ENCODE data around the gene GMDS. TPM values are rescaled to one million over a fixed set of nuclear protein-coding genes. Genes with fewer than 3 reads are reported as not detected.

Gene GMDS
- total RNA-seq, 1 experiment from 2014 or later = 31.1 TPM

GRCh38 chr6:1862411-1862810, 383.0 kb downstream of the GMDS start:
- Mint-ChIP-seq H3K4me1 (ENCODE audit: low read depth, unreplicated experiment) (peaks cover 9% of the 10 kb centered on the region), H3K27me3 (ENCODE audit: insufficient read depth, unreplicated experiment) (no peaks in the 10 kb centered on the region), H3K4me3 (ENCODE audit: unreplicated experiment) (no peak overlapping the region), H3K27ac (ENCODE audit: unreplicated experiment) (no peak overlapping the region), H3K9me3 (ENCODE audit: unreplicated experiment) (no peaks in the 10 kb centered on the region), H3K36me3 (ENCODE audit: insufficient read depth, unreplicated experiment) (no peaks in the 10 kb centered on the region)
- Histone ChIP-seq H3K27me3 (replicated peaks; ENCODE audit: control insufficient read depth, insufficient read depth, low read length) (no peaks in the 10 kb centered on the region), H3K4me1 (peaks cover 14% of the 10 kb centered on the region), H3K9me3 (no peaks in the 10 kb centered on the region), H3K36me3 (ENCODE audit: control insufficient read depth, insufficient read depth, low read length) (no peaks in the 10 kb centered on the region), H3K4me3 (ENCODE audit: low read depth, low read length) (no peak overlapping the region)
- DNase-seq = no peak
- CTCF ChIA-PET = no interaction called here
- no TSS peak for BruUV-seq (replicated peaks)
- intact Hi-C loops (cut with micrococcal nuclease; ENCODE audit: unreplicated experiment) = no loop called here
- POLR2A ChIA-PET = no interaction called here
- TF ChIP-seq, protein P1, sequence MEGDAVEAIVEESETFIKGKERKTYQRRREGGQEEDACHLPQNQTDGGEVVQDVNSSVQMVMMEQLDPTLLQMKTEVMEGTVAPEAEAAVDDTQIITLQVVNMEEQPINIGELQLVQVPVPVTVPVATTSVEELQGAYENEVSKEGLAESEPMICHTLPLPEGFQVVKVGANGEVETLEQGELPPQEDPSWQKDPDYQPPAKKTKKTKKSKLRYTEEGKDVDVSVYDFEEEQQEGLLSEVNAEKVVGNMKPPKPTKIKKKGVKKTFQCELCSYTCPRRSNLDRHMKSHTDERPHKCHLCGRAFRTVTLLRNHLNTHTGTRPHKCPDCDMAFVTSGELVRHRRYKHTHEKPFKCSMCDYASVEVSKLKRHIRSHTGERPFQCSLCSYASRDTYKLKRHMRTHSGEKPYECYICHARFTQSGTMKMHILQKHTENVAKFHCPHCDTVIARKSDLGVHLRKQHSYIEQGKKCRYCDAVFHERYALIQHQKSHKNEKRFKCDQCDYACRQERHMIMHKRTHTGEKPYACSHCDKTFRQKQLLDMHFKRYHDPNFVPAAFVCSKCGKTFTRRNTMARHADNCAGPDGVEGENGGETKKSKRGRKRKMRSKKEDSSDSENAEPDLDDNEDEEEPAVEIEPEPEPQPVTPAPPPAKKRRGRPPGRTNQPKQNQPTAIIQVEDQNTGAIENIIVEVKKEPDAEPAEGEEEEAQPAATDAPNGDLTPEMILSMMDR (IDR thresholded peaks at IDR 0.05; ENCODE audit: insufficient read depth in 1 of 2, low read depth in 1 of 2, low read length in 1 of 2, severe bottlenecking in 1 of 2, unreplicated experiment in 1 of 2) = no peak

DNA sequence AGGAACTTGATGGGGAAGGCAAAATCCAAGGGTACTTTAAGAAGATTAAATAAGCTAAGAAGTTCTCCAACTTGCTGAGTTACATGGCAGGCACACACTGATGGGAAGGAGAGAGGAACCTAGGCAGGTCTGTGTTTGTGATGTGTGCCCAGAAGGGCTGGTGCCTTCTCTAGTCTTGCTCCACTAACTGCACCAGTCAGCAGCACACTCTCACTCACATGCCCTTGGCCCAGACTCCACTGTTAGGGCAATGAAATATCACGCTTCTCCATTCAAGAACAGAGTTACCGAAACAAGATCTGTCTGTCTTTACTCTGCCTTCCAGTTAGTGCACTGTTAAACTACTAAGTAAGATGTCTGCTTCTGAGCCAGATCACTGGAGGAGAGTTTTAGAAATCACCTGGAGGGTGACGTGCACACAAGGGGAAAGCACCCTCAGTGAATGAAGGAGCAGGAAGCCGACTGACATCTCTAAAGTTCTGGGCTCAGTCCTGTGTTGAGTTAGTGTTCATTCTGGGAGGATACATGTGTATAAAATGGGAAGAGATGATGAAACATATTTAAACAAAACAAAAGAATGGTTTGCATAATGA, 384.6 kb downstream of the GMDS start:
- H3K9me3 Mint-ChIP-seq (ENCODE audit: unreplicated experiment) = no peaks in the 10 kb centered on the region
- intact Hi-C loops (cut with micrococcal nuclease; ENCODE audit: unreplicated experiment) = no loop called here

DNA sequence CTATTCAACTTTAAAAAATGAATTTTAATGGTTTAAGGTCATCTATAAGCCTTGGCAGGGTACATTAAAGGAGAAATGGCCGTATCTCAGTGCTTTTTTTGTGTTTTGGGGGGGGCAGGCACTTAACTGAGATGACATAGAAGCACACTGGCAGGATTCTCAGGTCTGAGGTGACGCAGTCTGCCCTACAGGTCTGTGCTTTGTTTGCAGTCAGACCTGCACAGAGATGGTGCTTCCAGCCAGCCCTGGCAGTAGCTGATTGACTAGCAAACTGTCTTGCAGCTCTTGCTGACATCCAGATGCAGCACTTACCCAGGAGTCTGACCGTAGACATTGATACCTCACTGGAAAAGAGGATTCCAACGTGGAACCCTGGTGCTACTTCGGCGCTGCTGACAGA, 386.5 kb downstream of the GMDS start:
- H3K9me3 ChIP-seq = no peaks in the 10 kb centered on the region
- intact Hi-C loops (cut with micrococcal nuclease; ENCODE audit: unreplicated experiment) = loop anchor here (5.0 kb wide), 1 partner anchor 838 kb away; no protein-coding TSS in a partner anchor
- Mint-ChIP-seq H3K36me3 (ENCODE audit: insufficient read depth, unreplicated experiment) (no peaks in the 10 kb centered on the region), H3K4me1 (ENCODE audit: low read depth, unreplicated experiment) (no peaks in the 10 kb centered on the region), H3K4me3 (ENCODE audit: unreplicated experiment) (no peak overlapping the region), H3K27ac (ENCODE audit: unreplicated experiment) (no peak overlapping the region), H3K9me3 (ENCODE audit: unreplicated experiment) (no peaks in the 10 kb centered on the region), H3K27me3 (ENCODE audit: insufficient read depth, unreplicated experiment) (no peaks in the 10 kb centered on the region)
- DNase-seq = no peak
- H3K36me3 ChIP-seq (ENCODE audit: control insufficient read depth, insufficient read depth, low read length) = no peaks in the 10 kb centered on the region
- no peak overlapping the region for H3K4me3 ChIP-seq (ENCODE audit: low read depth, low read length)
- no peaks in the 10 kb centered on the region for H3K27me3 ChIP-seq (replicated peaks; ENCODE audit: control insufficient read depth, insufficient read depth, low read length)
- H3K4me1 ChIP-seq = peaks cover under 1% of the 10 kb centered on the region
- ChIA-PET CTCF (no interaction called here), POLR2A (no interaction called here)
- TF ChIP-seq, protein P1 (IDR thresholded peaks at IDR 0.05; ENCODE audit: insufficient read depth in 1 of 2, low read depth in 1 of 2, low read length in 1 of 2, severe bottlenecking in 1 of 2, unreplicated experiment in 1 of 2) = no peak
- BruUV-seq (replicated peaks) = no TSS peak

More for the DNA sequence above, 384.6 kb downstream of the GMDS start:
- Histone ChIP-seq H3K9me3 (no peaks in the 10 kb centered on the region), H3K36me3 (ENCODE audit: control insufficient read depth, insufficient read depth, low read length) (no peaks in the 10 kb centered on the region), H3K27me3 (replicated peaks; ENCODE audit: control insufficient read depth, insufficient read depth, low read length) (no peaks in the 10 kb centered on the region), H3K4me3 (ENCODE audit: low read depth, low read length) (no peak overlapping the region), H3K4me1 (peaks cover 14% of the 10 kb centered on the region)
- TF ChIP-seq, protein P1 (IDR thresholded peaks at IDR 0.05; ENCODE audit: insufficient read depth in 1 of 2, low read depth in 1 of 2, low read length in 1 of 2, severe bottlenecking in 1 of 2, unreplicated experiment in 1 of 2) = no peak
- H3K27ac Mint-ChIP-seq (ENCODE audit: unreplicated experiment) = no peak overlapping the region
- ChIA-PET CTCF (no interaction called here), POLR2A (no interaction called here)
- H3K4me1 Mint-ChIP-seq (ENCODE audit: low read depth, unreplicated experiment) = peaks cover 9% of the 10 kb centered on the region
- H3K4me3 Mint-ChIP-seq (ENCODE audit: unreplicated experiment) = no peak overlapping the region
- no peaks in the 10 kb centered on the region for H3K27me3 Mint-ChIP-seq (ENCODE audit: insufficient read depth, unreplicated experiment)
- no TSS peak for BruUV-seq (replicated peaks)
- no peak for DNase-seq
- H3K36me3 Mint-ChIP-seq (ENCODE audit: insufficient read depth, unreplicated experiment) = no peaks in the 10 kb centered on the region

All from Caco-2 (cell line).